ENCODE results near the gene C22orf39.

DNA sequence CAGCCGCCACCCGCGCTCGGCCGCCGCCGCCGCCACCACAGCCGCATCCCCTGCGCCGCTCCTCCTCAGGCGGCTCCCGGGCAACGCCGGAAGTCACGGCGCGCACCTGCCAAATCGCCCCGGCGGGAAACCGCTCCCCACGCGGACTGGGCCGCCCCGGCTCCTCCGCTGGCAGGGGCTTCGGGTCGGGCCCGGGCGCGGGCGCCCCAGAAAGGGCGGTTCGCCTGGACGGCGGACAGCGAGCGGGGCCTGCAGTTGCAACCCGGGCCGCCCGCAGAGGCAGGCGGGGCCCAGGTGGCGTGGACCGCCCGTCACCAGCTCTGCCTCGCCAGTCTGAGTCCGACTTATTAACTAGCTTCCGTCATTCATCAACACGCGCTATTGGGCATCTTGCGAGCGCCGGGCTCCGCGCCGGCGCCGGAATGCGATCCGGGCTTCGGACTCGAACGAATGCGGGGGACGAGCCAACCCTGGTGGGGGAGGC is 15.8 kb downstream of the C22orf39 start, which contains the start of gene HIRA:
- TF ChIP-seq EP300 (IDR thresholded peaks at IDR 0.05; ENCODE audit: low read depth), result no peak
- TF ChIP-seq, protein P1, sequence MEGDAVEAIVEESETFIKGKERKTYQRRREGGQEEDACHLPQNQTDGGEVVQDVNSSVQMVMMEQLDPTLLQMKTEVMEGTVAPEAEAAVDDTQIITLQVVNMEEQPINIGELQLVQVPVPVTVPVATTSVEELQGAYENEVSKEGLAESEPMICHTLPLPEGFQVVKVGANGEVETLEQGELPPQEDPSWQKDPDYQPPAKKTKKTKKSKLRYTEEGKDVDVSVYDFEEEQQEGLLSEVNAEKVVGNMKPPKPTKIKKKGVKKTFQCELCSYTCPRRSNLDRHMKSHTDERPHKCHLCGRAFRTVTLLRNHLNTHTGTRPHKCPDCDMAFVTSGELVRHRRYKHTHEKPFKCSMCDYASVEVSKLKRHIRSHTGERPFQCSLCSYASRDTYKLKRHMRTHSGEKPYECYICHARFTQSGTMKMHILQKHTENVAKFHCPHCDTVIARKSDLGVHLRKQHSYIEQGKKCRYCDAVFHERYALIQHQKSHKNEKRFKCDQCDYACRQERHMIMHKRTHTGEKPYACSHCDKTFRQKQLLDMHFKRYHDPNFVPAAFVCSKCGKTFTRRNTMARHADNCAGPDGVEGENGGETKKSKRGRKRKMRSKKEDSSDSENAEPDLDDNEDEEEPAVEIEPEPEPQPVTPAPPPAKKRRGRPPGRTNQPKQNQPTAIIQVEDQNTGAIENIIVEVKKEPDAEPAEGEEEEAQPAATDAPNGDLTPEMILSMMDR (IDR thresholded peaks at IDR 0.05), result no peak
